HG03064 (cell line): ENCODE data around the gene DYRK2.
"Not testable (repeated sequence)": the region's sequence is repeated elsewhere in the genome, so short reads cannot be mapped to it uniquely, and the experiment has no call there.

Source experiments
- ATAC-seq: cut with Tn5 transposase; IDR thresholded peaks from one replicate; pipeline ENCODE4 v1.9.1; 2021; ENCODE audit warnings: low read depth; ENCODE audit not compliant: unreplicated experiment

Gene DYRK2

GRCh38 chr12:67669217-67669933 is 20.8 kb downstream of the DYRK2 start:
- ATAC-seq = no peak

DNA sequence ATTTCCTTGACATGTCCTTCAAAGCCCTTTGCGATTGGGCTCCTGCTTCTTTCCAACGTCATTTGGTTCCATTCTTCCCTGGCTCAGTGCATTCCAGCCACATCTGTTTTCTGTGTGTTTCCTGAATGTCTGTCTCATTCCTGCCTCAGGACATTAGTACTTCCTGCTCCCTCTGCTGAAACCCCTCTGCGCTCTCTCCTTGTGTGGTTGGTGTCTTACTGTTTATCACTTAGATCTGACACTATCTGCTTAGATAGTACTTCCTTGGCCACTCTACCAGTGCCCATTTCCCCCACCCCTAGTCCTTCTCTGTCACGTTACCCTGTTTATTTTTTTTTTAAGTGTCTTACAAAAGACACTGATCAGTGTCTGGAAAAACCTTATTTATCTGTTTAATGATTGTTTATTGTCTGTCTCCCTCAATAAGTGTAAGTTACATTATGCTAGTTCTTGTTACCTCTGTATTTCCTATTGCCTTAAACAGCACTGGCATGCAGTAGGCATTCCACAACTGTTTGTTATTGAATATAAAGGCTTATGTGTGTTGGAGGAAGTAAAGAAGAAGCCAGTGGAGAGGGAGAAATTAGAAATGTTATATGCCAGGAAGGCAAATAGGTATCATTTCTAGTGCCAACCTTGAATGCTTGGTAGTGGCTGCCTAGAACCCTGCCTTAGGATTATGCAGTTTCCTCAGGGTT is 21.5 kb downstream of the DYRK2 start:
- ATAC-seq = no peak

DNA sequence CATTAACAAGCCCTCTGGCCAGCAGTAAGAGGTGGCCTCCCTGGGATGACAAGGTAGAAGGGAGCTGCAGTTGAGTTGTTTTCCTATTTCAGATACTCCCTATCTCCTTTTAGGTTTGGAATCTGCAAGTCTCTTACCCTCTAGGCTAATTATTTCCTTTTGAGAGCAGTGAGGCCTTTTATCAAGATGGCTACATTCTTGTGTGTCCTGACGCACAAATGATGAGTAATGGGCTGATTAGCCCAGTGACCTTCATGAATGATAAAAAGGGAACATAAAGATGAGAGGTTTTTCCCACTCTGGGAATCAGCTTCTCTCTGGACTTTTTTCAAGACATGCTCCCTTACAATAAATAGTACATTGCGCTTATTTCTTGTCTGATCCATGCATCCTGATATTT is 22.9 kb downstream of the DYRK2 start:
- no peak for ATAC-seq

- no peak for ATAC-seq
Measured at GRCh38 chr12:67671892-67672291, 23.3 kb downstream of the DYRK2 start.

- ATAC-seq = not testable (repeated sequence)
Measured at GRCh38 chr12:67672507-67672906, 24.0 kb downstream of the DYRK2 start.

- not testable (repeated sequence) for ATAC-seq
Measured at GRCh38 chr12:67673509-67673908, 25.0 kb downstream of the DYRK2 start.

- ATAC-seq = no peak
Measured at GRCh38 chr12:67674417-67674816, 25.9 kb downstream of the DYRK2 start.

GRCh38 chr12:67676624-67677023 is 28.1 kb downstream of the DYRK2 start:
- ATAC-seq = no peak

DNA sequence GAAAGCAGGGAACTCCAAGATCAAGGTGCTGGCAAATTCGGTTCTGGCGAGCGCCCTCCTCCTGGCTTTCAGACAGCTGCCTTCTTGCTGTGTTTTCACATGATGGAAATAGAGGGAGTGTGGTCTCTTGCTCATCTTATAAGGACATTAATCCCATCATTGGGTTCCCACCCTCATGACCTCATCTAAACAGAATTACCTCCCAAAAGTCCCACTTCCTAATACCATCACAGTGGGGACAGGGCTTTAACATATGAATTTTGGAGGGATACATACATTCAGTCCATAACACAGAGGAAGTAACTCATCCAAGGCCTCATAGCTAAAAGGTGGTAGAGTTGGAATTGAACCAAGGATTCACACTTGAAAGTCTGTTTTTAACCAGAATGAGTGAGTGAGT is 28.6 kb downstream of the DYRK2 start:
- ATAC-seq = no peak

DNA sequence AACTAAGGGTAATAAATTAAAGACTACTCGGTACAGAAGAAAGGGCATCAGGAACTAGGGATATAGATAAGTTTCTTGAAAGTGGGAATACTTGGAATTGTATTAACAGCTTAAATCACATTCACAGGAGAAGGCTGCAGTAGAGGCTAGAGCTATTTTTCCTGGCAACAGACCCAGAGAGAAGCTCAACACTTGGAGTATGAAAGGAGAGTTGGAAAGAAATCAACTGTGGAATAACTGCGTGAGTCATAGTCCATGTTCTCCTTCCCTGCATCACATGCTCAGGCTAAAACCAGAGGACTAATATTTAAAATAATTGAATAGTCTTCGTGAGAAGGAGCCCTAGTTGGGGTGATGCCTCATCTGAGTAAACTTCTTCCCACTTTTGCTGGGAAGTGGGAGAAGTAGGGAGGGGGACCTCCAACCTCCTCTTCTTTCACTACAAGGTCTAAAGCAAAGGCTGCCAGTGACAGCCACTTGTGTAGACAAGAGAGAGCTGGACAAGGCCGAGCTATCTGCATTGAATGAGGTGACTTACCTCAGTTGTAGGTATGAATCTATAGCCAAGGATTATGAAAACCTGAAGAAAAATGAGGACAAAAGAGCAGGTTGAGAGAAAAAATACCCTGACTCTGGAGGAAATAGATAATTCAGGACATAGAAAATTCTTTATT is 32.7 kb downstream of the DYRK2 start:
- no peak for ATAC-seq

GRCh38 chr12:67681941-67682620 is 33.5 kb downstream of the DYRK2 start:
- ATAC-seq = no peak

DNA sequence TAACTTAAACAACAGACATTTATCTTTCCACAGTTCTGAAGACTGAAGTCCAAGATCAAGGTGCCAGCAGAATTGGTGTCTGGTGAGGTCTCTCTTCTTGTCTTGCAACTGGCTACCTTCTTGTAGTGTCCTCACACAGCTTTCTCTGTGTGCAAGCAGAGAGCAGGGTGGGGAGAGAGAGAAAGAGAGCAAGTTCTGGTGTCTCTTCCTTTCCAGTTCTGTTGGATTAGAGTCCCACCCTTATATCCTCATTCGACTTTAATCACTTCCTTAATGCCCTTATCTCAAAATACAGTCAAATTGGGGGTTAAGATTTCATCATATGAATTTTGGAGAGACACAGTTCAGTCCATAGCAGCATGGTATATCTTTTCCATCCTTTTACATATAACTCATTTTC is 40.8 kb downstream of the DYRK2 start:
- no peak for ATAC-seq

DNA sequence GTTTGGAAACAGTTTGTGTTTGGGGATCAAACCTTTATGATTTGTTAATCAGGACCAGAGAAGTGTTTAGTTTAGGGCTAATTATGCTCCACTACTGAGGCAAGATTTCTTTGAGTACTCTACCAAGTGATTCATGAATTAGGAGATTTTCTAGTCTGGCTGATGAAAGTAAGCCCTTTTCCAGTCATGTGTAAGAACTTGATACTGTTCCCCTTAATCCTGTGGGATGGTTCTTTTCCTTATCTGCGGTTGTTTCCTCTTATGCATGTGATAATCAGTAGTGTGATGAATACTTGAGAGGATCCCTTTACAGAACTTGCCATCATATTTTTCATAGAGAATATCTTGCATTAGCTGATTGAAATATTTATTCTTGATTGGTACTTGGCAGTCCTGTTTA is 42.1 kb downstream of the DYRK2 start:
- ATAC-seq = no peak

GRCh38 chr12:67691220-67691619 is 42.7 kb downstream of the DYRK2 start:
- ATAC-seq = no peak

GRCh38 chr12:67692135-67692534 is 43.6 kb downstream of the DYRK2 start:
- ATAC-seq = no peak

- ATAC-seq = no peak
Measured at GRCh38 chr12:67692966-67693365, 44.4 kb downstream of the DYRK2 start.

GRCh38 chr12:67693894-67694293 is 45.3 kb downstream of the DYRK2 start:
- ATAC-seq = no peak

DNA sequence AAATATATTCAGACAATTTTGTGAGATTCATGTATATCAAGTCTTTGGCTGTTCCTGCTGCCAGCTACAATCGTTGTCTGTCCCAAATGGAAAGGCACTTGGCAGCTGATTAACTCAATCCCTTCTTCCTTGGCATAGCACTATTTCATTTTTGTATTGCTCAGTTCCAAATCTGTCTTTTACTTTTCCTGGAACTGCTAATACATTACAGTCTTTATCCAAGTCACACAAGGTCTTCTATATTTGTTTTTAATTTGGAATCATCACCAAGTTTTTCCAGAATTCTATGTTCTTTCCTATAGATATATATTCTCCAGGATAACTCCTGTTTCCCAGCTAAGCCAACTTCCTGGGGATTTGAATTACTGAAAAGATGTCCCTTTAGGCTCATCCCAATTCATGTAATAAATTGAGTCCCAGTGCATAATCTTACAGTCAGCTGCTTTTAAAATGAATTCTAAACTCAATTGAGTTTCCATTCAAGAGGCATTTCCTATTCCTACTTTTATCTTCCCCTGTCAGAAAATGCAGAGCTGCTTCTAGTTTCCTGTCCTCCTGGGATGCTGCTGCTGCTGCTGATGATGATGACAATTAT is 45.9 kb downstream of the DYRK2 start:
- ATAC-seq = no peak

DNA sequence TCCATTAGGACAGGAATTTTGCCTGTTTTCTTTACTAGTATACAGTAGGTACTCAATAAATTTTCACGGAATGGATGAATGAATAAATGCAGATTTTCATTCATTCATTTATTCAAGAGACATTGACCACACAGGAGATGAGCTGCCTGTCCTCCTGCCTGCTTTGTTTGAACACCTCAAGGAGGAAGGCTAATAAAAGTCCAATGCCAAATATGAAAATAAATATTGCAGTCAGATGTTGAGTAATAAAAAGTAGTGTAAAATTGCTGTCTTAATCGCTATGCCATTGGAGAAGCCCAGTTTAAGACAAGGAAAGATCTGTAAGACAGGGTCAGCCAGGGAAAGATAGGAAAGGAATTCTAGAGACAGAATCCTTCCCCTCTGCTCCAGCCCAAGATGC is 47.4 kb downstream of the DYRK2 start:
- ATAC-seq = no peak

- no peak for ATAC-seq
Measured at GRCh38 chr12:67697443-67697842, 48.9 kb downstream of the DYRK2 start.

GRCh38 chr12:67697967-67698366 is 49.4 kb downstream of the DYRK2 start:
- ATAC-seq = no peak
